A549 (cell line): ENCODE measurements around the gene TXNL4A.

Experiments used
- BHLHE40 ChIP-seq: IDR thresholded peaks from 2 replicates; pipeline ENCODE4 v1.6.1; 2012; ENCODE audit warnings: low read depth, low read length, inconsistent platforms
- EP300 ChIP-seq, 2 experiments: fragments of >200 bp; sonication (Bioruptor Twin); formaldehyde crosslinking; IDR thresholded peaks; 2 replicates in 1 of 2; 3 replicates in 1 of 2; pipeline ENCODE4 v1.6.1; 2016 to 2017
- JUN ChIP-seq, 2 experiments: fragments of >200 bp; sonication (Bioruptor Twin); formaldehyde crosslinking; IDR thresholded peaks; 2 replicates in 1 of 2; 3 replicates in 1 of 2; pipeline ENCODE4 v1.6.1; 2016 to 2017
- MYC ChIP-seq: IDR thresholded peaks from 2 replicates; pipeline ENCODE4 v1.6.1; 2012; ENCODE audit warnings: mild to moderate bottlenecking, inconsistent platforms, low read length, improper control_type of control experiment, borderline replicate concordance
- POLR2A ChIP-seq: IDR thresholded peaks from 2 replicates; pipeline ENCODE4 v1.6.1; 2012; ENCODE audit warnings: mild to moderate bottlenecking, low read length
- RAD21 ChIP-seq, 2 experiments: fragments of >200 bp in 1 of 2; sonication (Bioruptor Twin) in 1 of 2; formaldehyde crosslinking in 1 of 2; IDR thresholded peaks in 1 of 2; conservative IDR thresholded peaks in 1 of 2; 2 replicates in 1 of 2; 3 replicates in 1 of 2; pipeline ENCODE4 v1.6.1; 2012 to 2018; ENCODE audit warnings: inconsistent platforms in 1 of 2
- RNF2 ChIP-seq: fragments of 200-600 bp; sonication (generic); IDR thresholded peaks from 2 replicates; pipeline ENCODE4 v1.6.1; 2016; ENCODE audit warnings: low read depth, mild to moderate bottlenecking, antibody characterized with exemption, moderate library complexity, borderline replicate concordance
- TF ChIP-seq, protein P1 (sequence below): fragments of >200 bp; sonication (Bioruptor Twin); formaldehyde crosslinking; IDR thresholded peaks from 3 replicates; pipeline ENCODE4 v1.5.1; 2016

DNA sequence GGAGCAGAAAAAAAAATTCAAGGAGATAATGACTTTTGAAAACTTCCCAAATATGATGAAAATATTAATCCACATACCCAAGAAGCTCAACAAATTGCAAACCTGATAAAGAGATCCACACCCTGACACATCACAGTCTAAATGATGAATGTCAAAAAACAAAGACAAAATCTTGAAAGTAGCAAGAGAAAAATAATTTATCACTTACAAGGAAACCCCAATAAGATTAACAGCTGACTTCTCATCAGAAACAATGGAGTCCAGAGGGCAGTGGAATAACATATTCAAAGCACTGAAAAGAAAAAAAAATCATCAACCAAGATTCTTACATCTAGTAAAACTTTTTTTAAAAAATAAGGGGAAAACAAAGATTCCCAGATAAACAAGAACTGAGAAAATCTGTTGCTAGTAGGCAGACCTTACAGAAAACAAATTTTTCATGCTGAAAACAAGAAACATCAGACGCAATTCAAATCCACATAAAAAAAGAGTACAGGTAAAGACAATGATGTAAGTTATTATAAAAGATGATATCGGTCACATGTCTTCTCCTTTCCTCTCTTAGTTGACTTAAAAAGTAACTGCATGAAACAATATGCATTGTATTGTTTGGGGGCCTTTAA is 58.2 kb downstream of the TXNL4A start:
- TF ChIP-seq, protein P1, sequence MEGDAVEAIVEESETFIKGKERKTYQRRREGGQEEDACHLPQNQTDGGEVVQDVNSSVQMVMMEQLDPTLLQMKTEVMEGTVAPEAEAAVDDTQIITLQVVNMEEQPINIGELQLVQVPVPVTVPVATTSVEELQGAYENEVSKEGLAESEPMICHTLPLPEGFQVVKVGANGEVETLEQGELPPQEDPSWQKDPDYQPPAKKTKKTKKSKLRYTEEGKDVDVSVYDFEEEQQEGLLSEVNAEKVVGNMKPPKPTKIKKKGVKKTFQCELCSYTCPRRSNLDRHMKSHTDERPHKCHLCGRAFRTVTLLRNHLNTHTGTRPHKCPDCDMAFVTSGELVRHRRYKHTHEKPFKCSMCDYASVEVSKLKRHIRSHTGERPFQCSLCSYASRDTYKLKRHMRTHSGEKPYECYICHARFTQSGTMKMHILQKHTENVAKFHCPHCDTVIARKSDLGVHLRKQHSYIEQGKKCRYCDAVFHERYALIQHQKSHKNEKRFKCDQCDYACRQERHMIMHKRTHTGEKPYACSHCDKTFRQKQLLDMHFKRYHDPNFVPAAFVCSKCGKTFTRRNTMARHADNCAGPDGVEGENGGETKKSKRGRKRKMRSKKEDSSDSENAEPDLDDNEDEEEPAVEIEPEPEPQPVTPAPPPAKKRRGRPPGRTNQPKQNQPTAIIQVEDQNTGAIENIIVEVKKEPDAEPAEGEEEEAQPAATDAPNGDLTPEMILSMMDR = no peak
- TF ChIP-seq EP300 (IDR thresholded peaks at IDR 0.05) (no peak), MYC (no peak), RNF2 (no peak), JUN (IDR thresholded peaks at IDR 0.05) (no peak), POLR2A (no peak), RAD21 (conservative IDR thresholded peaks at IDR 0.05 in 1 of 2, IDR thresholded peaks at IDR 0.05 in 1 of 2) (no peak), BHLHE40 (no peak)
